Measurements from ENCODE around the gene ALOX15B. TPM values are rescaled to one million over a fixed set of nuclear protein-coding genes. Genes with fewer than 3 reads are reported as not detected.
A peak's percentile ranks its signal among the peaks of the same experiment; 100 is the strongest.

Gene ALOX15B
- polyA plus RNA-seq, 3 donors = 1.2 to 2.0 (median 1.5) TPM

DNA sequence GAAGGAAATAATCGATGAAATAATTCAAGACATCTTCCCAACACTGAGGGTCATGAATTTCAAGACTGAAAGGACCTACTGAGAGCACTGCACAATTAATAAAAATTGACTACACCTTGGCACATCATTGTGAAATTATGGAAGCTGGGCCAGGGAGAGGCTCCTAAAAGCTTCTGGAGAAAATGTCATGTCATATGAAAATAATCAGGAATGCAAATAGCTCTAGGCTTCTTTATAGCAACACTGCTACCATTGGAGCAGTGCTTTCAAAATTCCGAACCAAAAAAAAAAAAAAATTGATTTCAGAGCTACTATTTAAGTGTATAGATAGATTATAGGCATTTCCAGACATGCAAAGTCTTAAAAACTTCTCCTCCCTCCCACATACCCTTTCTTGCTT, 6.4 kb upstream of the ALOX15B start:
- DNase-seq = no peak

DNA sequence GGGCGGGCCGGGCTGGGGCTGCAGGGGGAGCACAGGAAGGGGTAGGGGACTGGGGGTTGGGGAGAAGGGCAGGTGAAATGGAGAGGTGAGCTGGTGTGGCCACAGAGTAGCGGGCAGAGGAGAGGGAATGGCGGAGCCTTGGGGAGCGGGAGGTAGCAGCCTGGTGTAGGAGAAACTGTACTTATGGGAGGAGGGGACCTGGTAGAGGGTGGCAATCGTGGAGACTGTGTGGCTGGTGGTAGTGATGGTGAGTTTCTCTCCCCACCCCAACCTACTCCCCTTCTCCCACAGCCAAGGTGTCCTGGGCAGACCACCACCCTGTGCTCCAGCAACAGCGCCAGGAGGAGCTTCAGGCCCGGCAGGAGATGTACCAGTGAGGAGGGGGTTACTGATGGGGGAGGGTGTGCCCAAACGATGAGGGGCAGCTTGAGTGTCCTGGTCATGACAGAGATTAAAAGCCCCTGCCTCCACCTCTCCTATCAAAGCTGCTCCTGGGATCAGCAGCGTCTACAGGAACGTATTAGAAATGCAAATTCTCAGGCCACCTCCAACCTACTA, 831 bp downstream of the ALOX15B start:
- no peak for DNase-seq

DNA sequence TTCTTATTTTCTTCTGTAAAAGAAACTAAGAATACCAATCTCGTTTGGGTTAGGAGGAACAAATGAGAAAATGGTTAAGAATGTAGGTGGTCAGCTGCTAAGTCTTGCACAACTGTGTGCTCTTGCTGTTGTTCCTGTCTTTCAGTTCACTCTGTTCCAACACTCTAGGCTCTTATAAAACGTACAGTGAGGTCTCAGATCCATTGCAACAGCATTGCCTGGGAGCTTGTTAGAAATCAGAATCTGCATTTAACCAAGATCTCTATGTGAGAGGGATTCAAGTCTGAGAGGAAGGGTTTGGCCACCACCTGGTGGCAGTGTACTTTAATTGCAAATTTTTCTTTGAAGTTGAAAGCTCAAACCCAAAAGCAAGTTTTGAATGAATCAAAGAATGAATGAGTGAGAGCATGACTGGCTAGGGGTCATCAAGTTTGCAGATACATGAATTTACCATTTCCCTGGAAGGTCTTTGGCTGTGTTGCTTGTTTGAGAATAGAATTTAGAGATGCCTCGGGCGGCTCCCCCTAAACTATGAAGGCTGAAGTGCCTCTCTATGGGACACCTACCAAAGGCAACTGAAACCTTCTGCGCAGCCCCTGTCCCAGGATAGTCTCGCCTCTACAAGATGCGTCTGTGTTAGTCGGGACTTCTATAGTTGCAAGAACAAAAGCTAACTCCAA, 2.5 kb downstream of the ALOX15B start:
- DNase-seq = no peak

DNA sequence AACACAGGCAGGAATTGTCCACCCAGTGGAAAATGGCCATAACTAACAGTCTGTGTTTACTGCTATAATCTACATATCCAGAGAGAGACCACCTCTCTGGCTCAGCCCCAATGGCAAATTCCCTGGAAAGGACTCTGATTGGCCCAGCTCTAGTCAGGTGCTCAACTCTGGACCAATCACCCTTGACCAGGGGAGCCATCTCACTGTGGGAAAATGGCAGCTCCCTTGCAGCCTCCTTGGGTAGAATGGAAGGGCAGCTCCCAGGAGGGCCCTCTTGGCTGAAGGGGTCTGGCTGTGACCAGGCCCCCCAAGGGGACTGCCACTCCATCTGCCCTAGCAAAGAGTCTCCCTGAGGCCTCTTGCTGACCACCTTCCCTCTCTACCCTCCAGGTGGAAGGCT, 3.1 kb downstream of the ALOX15B start:
- no peak for DNase-seq

GRCh38 chr17:8044819-8045810, 6.3 kb downstream of the ALOX15B start:
- no peak for DNase-seq

DNA sequence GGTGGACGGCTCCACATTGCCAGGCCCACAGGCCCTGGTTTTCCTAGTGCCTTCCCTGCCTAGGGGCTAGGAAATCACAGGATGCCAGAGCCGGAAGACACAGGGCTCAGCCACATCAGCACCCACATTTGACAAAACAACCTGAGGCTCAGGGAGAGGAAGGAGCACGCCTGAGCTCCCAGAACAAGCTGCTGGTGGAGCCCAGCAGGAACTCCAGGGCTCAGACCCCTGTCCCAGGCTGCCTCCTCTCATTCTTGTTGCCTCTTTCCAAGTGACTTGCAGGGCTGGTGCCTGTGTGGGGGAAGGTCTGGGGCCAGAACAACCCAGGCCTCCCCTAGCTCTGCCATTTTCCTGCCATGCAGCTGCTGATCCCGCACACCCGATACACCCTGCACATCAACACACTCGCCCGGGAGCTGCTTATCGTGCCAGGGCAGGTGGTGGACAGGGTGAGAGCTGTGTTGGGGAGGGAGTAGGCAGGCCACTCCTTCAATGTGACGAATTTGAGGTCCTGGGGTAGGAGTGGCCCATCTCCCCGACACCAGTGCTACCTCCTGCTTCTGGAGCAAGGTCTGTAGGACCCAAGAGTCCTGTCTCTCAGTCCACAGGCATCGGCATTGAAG, 7.6 kb downstream of the ALOX15B start:
- DNase-seq = no peak

DNA sequence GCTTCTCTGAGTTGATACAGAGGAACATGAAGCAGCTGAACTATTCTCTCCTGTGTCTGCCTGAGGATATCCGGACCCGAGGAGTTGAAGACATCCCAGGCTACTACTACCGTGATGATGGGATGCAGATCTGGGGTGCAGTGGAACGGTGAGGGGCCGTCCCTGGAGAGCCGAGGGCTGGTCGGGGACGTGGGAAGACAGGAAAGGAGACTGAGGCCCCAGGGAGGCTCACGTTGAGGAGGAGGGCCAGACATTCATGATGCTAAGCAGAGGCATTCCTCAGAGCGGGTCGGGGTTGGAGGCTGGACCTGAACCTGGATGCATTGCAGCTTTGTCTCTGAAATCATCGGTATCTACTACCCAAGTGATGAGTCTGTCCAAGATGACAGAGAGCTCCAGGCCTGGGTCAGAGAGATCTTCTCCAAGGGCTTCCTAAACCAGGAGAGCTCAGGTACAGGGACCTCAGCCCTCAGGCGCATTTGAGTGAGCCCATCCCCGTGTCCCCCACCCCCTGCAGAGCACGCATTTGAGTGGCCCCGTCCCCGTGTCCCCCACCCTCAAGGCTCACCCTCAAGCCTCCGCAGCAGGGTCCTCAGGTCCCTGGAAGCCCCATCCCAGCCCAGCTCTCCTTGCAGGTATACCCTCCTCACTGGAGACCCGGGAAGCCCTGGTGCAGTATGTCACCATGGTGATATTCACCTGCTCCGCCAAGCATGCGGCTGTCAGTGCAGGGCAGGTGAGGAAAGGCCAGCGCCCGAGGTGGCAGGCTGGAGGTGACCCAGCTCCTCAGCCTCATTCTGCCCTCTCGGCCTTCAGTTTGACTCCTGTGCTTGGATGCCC, 8.3 kb downstream of the ALOX15B start:
- DNase-seq = no peak

- no peak for DNase-seq
These were observed 8.9 kb downstream of the ALOX15B start for GRCh38 chr17:8047769-8048110.

GRCh38 chr17:8048236-8048635, 9.4 kb downstream of the ALOX15B start:
- DNase-seq = no peak

GRCh38 chr17:8048736-8049135, 9.9 kb downstream of the ALOX15B start:
- DNase-seq = no peak

DNA sequence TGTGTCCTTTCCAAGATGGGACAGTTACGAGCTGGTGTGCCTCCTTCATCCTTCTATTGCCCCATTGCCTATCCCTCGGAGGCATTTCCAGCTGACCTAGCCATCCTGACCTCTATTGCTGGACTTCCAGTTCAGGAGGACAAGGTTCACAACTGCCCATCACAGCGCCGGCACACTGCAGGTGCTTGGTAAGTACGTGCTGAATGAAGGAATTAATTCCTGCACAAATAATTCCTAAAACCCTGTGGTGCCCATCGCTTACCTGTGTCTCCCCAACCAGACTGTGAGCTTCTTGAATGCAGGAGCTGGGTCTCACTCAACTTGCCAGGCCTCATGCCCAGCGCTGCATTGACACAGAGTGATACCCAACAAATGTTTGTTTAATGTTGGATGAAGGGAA, 13.0 kb downstream of the ALOX15B start:
- DNase-seq = no peak

DNA sequence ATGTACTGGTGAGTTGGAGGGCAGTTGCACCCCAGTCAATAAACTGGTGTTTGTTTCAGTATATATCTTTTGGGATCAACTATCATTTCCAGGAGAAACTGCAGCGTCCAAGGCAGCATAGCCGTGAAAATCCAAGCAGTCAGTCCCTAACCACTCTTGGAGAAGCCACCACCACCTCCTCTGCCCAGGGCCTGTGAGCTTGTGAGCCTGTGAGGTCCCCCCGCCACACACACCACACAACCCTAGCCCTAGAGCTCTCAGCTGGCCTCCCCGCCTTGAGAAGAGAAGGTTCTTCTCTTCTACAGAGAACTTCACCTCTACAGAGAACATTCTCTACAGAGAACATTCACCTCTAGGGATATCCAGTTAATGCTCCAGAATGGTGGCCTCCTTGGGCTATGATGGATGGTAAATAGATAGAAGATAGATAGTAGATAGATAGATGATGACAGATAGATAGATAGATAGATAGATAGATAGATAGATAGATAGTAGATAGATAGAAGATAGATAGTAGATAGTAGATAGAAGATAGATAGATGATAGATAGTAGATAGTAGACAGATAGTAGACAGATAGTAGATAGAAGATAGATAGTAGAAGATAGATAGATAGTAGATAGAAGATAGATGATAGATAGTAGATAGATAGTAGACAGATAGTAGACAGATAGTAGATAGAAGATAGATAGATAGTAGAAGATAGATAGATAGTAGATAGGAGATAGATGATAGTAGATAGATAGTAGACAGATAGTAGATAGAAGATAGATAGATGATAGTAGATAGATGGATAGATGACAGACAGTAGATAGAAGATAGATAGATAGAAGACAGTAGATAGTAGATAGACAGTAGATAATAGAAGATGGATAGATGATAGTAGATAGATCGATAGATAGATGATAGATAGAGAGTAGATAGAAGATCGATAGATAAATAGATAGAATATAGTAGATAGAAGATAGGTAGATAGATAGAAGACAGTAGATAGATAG, 13.7 kb downstream of the ALOX15B start:
- no peak for DNase-seq

DNA sequence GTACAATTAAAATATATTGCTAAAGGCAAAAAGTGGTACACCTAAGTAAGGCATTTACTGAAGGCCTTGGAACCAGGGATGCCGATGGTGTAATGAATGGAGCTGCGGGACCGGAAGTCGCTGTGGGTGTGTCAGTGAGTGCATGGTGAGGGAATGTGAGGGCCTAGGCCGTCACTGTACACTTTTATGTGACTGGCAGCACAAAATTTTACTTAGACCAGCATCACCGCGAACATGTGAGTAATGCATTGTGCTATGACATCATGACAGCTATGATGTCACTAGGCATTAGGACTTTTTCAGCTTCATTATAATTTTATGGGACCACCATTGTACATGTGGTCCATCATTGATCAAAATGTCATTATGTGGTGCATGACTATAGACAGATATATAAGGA, 14.7 kb downstream of the ALOX15B start:
- no peak for DNase-seq

DNA sequence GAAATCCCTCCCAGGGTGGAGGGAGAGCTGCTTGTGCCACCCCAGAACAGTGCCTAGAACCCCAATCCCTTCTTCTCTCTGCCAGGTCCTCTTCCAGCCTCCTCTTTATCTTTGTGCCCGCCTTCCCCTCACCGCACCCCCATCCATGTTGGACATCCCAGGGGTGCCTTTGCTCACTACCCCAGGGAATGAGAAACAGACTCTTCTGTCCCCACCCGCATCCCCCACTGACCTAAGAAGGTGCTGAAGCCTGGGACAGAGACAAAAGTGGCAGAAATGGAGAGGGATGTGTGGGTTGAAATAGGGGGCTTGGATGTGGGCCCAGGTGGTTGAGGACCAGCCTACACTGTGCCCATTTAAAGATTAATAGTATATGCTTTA, 17.0 kb downstream of the ALOX15B start:
- no peak for DNase-seq

DNA sequence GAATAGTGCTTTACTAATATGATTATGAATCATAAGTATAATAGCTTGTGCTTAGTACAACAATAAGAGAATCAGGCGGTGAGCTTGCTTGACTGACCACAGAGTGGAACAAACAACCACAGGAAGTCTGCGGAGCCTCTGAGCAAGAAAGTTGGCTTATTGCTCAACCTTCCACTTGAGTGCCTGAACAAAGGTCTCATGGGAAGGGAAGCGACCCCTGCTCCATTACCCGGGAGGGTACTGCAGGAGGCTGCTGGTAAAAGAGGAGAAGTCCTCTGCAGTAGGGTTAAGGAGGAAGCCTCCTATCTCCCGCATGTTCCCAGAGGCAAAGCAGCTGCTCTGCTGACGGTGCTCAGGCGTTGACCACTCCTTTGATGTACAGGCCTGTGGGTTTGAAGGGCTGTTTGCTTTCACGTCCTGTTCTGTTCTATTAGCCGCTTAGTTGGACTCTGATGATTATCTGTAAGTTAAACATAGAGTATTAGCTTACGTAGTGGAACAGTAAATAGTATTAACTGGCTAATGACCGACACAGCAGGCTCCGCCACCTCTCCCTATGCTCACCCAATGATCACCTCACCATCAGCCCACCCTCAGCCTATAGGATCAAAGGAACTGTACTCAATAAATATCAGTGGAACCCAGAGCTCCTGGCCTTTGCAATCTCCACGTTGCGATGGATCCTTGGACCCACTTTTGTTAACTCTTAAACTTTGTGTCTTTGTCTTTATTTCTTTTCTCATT, 17.5 kb downstream of the ALOX15B start:
- no peak for DNase-seq

DNA sequence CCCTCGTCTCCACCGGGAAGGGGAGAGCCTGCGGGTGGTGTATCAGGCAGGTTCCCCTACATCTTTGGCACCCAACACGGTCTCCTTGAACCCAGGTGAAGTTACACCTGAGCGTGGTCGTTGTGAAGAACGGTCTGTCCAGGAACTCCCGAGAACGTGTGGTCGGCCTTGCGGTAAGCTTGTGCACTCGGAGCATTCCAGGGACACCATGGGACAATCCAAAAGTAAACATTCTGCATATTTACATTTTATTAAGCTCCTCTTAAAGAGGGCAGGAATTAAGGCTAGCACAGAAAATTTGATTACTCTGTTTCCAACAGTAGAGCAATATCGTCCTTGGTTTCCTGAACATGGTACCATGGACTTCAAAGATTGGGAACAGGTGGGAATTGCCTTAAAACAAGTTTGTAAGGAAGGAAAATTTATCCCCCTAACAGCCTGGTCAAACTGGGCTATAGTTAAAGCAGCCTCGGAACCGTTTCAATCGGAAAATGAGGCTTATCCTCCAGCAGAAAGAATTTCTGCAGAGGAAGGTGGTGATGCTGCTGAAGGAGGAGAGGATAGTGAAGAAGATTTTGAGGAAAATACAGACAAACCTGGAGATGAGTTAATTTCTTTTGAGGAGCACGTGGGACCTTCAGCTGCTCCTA, 18.2 kb downstream of the ALOX15B start:
- DNase-seq = no peak

DNA sequence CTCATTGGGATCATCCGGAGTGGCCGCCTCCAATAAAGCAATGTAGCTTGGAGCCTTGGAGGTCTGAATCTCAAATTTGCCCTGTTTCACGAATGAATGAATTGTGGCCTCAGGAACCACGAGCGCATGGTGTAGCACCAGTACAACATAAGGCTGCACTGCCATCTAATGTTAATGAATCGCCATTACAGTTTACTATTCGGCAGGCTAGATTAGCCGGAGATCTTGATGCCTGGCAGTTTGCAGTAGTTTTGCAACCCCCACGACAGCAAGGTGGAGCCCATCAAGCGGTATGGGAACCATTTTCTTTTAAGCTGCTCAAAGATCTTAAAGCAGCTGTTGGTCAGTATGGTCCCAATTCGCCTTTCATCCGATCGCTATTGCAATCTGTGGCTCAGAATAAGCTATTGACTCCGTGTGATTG, 18.8 kb downstream of the ALOX15B start:
- DNase-seq = peak; percentile 80

GRCh38 chr17:8059131-8059530, 20.3 kb downstream of the ALOX15B start:
- DNase-seq = no peak

- DNase-seq = peak; percentile 78
These were observed 21.4 kb downstream of the ALOX15B start for GRCh38 chr17:8060274-8060673.
